ENCODE results near the gene RCOR1.

- TF ChIP-seq POLR2AphosphoS5 (IDR thresholded peaks at IDR 0.05) (no peak), EZH2 (IDR thresholded peaks at IDR 0.05; ENCODE audit: borderline replicate concordance, insufficient read depth, low read length, poor library complexity, severe bottlenecking) (no peak), SMC3 (conservative IDR thresholded peaks at IDR 0.05; ENCODE audit: poor library complexity) (no peak), RAD21 (conservative IDR thresholded peaks at IDR 0.05) (no peak), REST (IDR thresholded peaks at IDR 0.05; ENCODE audit: borderline replicate concordance) (no peak)
- TF ChIP-seq, protein P1, sequence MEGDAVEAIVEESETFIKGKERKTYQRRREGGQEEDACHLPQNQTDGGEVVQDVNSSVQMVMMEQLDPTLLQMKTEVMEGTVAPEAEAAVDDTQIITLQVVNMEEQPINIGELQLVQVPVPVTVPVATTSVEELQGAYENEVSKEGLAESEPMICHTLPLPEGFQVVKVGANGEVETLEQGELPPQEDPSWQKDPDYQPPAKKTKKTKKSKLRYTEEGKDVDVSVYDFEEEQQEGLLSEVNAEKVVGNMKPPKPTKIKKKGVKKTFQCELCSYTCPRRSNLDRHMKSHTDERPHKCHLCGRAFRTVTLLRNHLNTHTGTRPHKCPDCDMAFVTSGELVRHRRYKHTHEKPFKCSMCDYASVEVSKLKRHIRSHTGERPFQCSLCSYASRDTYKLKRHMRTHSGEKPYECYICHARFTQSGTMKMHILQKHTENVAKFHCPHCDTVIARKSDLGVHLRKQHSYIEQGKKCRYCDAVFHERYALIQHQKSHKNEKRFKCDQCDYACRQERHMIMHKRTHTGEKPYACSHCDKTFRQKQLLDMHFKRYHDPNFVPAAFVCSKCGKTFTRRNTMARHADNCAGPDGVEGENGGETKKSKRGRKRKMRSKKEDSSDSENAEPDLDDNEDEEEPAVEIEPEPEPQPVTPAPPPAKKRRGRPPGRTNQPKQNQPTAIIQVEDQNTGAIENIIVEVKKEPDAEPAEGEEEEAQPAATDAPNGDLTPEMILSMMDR (IDR thresholded peaks at IDR 0.05; ENCODE audit: poor library complexity, severe bottlenecking), result no peak
Observed at GRCh38 chr14:102754370-102755262, 162.2 kb downstream of the RCOR1 start.

Measured in neural cell (in vitro differentiated cells).